Astrocyte of the spinal cord (primary cell): ENCODE results near the gene SLCO3A1.

ENCODE experiments used
- DNase-seq: peaks from one replicate; pipeline ENCODE4 v3.0.0; 2011; ENCODE audit warnings: low read depth, low spot score
- H3K4me3 ChIP-seq: 2 replicates; pipeline ENCODE4 v1.5.1; 2011; ENCODE audit warnings: low read depth, mild to moderate bottlenecking, low read length, moderate library complexity
- CTCF ChIP-seq: IDR thresholded peaks from 2 replicates; pipeline ENCODE4 v1.5.1; 2012; ENCODE audit warnings: low read depth, mild to moderate bottlenecking, low read length, inconsistent platforms
- in situ Hi-C: cut with HindIII; loops from 2 replicates; pipeline ENCODE4 v1.10.0; 2017; ENCODE audit warnings: low sequenced_read_pairs

Gene SLCO3A1

GRCh38 chr15:92141607-92142006 lies 288.1 kb downstream of the SLCO3A1 start:
- H3K4me3 ChIP-seq = no peak overlapping the region
- no peak for TF ChIP-seq CTCF
- in situ Hi-C loops = no loop called here
- no peak for DNase-seq

- no peak for DNase-seq
- H3K4me3 ChIP-seq = no peak overlapping the region
- in situ Hi-C loops = no loop called here
- TF ChIP-seq CTCF = no peak
These were observed 289.0 kb downstream of the SLCO3A1 start for GRCh38 chr15:92142242-92143232.

GRCh38 chr15:92143765-92144164 lies 290.3 kb downstream of the SLCO3A1 start:
- in situ Hi-C loops = no loop called here
- H3K4me3 ChIP-seq = no peak overlapping the region
- TF ChIP-seq CTCF = no peak
- DNase-seq = no peak

GRCh38 chr15:92146511-92147150 lies 293.1 kb downstream of the SLCO3A1 start:
- no peak for TF ChIP-seq CTCF
- H3K4me3 ChIP-seq = no peak overlapping the region
- no peak for DNase-seq
- in situ Hi-C loops = no loop called here

- no peak overlapping the region for H3K4me3 ChIP-seq
- no peak for DNase-seq
- no peak for TF ChIP-seq CTCF
- in situ Hi-C loops = no loop called here
These were observed 295.5 kb downstream of the SLCO3A1 start for GRCh38 chr15:92149029-92149428.

GRCh38 chr15:92149465-92149864 lies 296.0 kb downstream of the SLCO3A1 start:
- H3K4me3 ChIP-seq = no peak overlapping the region
- in situ Hi-C loops = no loop called here
- DNase-seq = no peak
- TF ChIP-seq CTCF = no peak
